GM08714 (cell line): Measurements from ENCODE around the gene PRDM16.

Source experiments
- H3K4me3 ChIP-seq: fragments of 200-500 bp; sonication (Bioruptor generic); 2 replicates; pipeline ENCODE4 v1.5.1; 2014; ENCODE audit warnings: mild to moderate bottlenecking, low read length, inconsistent platforms
- ZNF274 ChIP-seq: IDR thresholded peaks from 2 replicates; pipeline ENCODE4 v1.6.1; 2012; ENCODE audit warnings: mild to moderate bottlenecking, low read depth, low read length

The PRDM16 gene

DNA sequence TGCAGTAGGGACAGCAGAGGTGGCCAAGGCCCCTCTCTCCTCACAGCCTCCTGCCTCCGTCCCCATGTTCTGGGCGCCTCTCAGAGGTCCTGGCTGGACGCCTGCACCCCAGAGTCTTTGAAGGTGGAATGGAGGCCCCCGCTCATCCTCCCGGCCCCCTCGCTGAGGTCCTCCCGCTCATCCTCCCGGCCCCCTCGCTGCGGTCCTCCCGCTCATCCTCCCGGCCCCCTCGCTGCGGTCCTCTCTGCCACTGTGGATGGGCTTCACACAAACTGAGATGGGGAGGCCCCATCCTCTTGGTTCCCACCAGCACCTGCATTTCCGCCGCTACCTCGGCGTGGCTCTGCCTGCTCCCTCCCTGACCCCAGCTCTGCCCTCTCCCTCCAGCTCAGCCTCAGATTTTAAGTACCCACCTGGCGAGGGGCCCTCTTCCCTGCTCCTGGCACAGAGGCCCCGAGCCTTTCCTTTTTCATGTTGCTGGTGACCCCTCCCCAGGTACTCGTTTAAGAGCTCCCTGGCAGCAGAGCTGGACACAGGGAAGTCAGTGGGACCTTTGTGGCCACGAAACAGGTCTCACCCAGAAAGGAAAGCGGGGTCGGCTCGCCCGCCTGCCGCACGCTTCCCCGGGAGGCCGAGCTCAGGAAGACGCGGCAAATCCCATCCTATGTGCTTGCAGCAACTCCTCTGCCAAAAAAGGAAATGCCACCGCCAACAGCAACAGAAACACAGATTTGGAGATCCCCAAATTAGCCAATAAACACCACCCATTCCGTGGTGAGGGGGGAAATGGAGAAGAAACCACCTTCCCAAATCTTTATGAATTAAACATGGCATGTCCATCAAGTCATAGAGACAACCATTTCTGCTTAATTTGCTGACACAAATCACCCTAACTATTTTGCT, 143.7 kb downstream of the PRDM16 start:
- TF ChIP-seq ZNF274 = no peak
- H3K4me3 ChIP-seq = no peak overlapping the region

- no peak for TF ChIP-seq ZNF274
- H3K4me3 ChIP-seq = no peak overlapping the region
These were observed 144.7 kb downstream of the PRDM16 start for GRCh38 chr1:3213730-3214129.

GRCh38 chr1:3215198-3216014, 146.4 kb downstream of the PRDM16 start:
- no peak overlapping the region for H3K4me3 ChIP-seq
- TF ChIP-seq ZNF274 = no peak

DNA sequence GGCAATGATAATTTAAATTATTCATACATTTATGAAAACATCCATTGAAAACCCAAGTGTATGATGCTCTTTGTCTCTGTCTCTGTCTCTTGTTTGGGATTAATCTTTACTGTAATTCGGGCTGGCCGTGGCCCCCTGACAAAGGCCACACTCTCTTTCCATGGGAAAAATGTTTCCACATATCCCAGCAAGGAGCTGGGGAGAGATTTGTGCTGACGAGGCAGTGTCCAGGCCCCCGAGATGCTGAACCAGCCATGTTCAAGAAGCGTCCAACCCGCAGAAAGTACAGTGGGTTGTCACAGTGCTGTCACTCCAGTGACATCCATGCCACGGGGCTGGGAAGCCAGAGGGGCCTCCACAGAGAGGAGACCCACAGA, 147.0 kb downstream of the PRDM16 start:
- no peak overlapping the region for H3K4me3 ChIP-seq

DNA sequence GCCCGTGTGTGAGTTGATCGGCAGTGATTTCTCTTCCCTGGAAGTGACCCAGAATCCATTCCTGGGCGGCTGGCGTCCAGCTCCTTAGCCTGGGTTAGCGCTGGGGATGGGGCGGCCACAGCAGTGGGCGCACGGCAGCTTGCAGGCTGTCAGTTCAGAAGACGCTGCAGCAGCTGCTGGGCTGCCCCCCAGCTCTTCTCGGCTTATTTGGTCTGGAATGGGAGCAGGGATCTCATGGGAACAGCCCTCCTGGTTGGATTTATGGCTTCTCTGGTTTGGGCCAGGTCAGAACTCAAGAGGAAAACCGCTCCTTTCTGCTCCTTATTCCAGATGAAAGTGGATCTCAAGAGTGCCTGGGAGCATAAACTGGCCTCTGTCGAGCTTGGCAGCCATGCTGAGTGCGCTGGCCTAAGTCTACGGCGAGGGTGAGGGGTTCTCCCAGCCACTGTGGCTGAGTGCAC, 148.2 kb downstream of the PRDM16 start:
- no peak overlapping the region for H3K4me3 ChIP-seq
- no peak for TF ChIP-seq ZNF274

More for the DNA sequence above, 147.0 kb downstream of the PRDM16 start:
- TF ChIP-seq ZNF274 = no peak

DNA sequence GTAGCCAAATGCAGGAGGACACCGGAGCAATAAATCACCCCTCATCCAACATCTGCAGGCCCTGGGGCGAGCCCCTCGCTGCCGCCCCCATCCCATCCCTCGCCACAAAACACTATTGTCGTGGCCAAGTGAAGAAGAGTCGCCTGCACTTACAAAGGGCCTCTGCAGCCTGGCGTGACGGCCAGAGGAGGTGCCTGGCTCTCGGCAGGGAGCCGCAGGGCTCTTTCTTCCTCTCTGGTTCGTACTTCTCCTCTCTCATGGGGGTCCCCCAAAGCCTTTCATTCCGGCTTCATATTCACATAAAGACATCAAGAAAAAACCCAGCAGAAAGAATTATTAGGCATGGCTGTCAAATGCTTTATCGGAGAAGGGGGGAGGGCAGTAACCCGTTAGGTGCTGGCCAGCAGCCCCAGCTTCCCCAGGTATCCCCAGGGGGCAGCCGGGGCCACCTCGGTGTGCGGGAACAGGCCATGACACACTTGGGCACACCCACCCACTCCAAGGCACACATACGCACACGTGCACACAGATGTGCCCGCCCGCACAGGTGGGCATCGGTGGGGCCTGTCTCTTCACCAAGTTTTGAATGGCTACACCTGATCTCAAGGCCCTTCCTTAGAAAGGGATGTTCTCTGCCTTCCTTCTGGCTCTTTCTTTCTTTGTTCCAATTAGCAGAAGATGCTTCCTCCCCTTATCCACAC, 149.1 kb downstream of the PRDM16 start:
- no peak overlapping the region for H3K4me3 ChIP-seq
- TF ChIP-seq ZNF274 = no peak

- no peak for TF ChIP-seq ZNF274
- no peak overlapping the region for H3K4me3 ChIP-seq
These were observed 150.2 kb downstream of the PRDM16 start for GRCh38 chr1:3219005-3219790.

DNA sequence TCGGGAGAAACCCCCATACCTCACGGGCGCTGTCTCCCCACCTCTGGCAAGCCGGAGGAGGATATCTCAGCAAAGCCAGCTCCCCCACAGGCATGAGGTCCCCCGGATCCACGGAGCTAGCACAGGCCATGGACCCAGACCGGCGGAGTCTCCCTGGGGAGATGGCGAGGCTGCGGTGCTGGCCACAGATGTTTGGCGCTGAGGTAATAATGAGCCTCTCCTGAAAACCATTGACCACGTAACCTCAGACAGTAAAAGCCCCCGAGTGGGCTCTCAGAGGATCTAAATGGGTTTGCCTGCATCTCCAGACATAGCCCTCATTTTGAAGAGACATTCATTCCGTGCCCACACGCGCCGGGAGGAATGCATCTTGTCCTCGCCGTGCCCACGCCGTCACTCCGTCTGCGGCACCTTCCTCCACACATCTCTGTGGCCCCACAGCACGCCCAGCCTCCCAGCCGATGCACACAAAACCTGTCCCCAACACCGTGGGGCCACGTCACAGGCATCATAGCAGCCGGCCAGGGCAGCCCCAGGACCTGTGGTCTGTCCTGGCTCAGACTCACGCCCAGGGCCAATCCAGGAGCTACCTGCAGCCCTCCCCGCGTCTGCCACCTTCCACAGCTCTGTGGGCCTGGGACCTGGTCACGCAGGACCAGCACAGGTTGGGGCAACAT, 150.9 kb downstream of the PRDM16 start:
- TF ChIP-seq ZNF274 = no peak
- H3K4me3 ChIP-seq = no peak overlapping the region

DNA sequence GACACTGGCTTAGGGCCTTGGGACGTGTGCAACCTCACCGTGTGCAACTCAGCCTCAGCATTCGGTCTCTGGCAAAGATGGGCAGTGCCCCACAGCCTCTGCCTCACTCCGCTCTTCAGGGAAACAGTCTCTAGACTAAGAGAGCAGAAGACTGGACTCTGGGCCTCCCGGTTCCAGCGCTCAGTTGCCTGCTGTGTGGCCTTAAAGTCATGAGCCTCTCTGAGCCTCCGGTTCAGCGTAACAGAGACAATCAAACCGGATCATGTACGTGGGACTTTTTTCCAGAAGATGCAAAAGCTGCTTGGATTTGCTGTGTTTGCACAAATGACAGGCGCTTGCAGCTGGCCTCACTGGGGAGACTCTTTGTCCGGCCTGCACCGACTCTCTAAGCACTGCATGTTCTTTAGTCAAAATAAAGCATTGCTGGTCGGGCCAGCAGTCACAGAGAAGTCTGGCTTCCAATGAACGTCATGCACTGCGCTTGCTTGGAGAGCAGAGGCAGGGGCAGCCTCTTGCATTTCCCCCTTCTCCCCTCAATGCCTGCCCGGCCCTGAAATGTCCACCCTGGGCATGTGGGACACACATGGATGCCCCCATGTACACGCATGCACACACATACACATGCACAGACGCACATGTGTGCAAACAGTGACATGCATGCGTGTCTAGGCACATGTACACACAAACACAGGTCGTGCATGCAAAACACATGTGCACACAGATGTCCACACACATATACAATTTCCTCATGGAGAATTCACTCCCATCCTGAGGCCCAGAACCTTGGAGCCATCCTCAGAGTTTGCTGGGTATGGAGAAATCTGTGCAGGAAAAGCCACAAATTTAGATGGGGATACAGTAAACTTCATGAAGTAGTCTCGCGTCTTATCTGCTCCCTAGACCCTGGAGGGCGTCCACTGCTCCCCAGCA, 152.4 kb downstream of the PRDM16 start:
- no peak for TF ChIP-seq ZNF274
- H3K4me3 ChIP-seq = no peak overlapping the region

- H3K4me3 ChIP-seq = no peak overlapping the region
- TF ChIP-seq ZNF274 = no peak
These were observed 153.2 kb downstream of the PRDM16 start for GRCh38 chr1:3222042-3222692.

DNA sequence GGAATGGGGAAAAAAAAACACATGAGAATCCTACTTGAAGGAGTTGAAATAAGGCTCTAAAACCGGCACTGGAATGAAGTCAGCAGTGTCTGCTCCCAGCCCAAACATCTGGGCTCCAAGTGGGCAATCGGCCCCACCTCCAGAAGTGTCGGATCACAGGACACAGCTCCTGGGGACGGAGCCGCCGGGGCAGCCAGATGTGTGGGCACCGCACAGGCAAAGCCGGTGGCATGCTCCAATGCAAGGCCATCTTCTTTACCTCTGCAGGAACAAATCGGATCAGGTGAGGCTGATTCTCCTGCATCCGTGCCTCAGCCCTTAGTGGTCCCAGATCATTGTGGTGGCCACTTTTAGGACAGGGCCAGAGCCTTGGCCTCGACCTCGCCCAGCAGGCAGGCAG, 156.7 kb downstream of the PRDM16 start:
- TF ChIP-seq ZNF274 = no peak
- no peak overlapping the region for H3K4me3 ChIP-seq

DNA sequence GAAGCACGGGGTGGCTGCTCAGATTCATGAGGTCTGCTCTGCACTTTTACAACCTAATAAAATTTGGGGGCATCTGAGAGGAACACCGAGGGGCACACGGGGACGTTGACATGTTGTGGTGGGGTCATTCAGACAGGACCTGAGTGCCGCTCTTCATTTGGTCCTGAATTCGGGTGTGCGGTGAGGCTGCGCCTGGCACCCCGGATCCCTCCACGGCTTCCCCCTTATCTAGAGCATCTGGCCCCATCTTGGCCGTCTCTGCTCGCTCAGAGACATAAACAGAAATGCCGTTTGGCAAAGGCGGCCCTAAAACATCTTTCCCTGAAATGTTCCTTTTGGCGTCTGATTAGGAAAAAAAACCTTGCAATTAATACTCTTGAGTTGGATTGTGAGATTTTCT, 157.2 kb downstream of the PRDM16 start:
- TF ChIP-seq ZNF274 = no peak
- H3K4me3 ChIP-seq = no peak overlapping the region
